CD4-positive, alpha-beta T cell treated with Interleukin-4 for 1 hour (primary cell): ENCODE measurements around the gene AKR7A2.

Experiments
- DNase-seq, 2 donors: peaks; one replicate each; pipeline ENCODE4 v3.0.0-alpha.2; 2020 to 2022

AKR7A2 gene

GRCh38 chr1:19311931-19312781 lies at the start of gene AKR7A2, which contains the start of gene SLC66A1:
TSS of gene AKR7A2 (minus strand) at chr1:19312144. CDS start at chr1:19312124, 20 bp downstream.
TSS of gene SLC66A1 (plus strand) at chr1:19312326. CDS start at chr1:19317678, 5,352 bp downstream.
- peak; percentile 87 to 92 for DNase-seq

- no peak for DNase-seq
Measured at GRCh38 chr1:19360843-19361610, 49.1 kb upstream of the AKR7A2 start.

- no peak for DNase-seq
Measured at GRCh38 chr1:19360432-19360831, 48.5 kb upstream of the AKR7A2 start.

- DNase-seq = no peak
Measured at GRCh38 chr1:19360016-19360415, 48.1 kb upstream of the AKR7A2 start.

- DNase-seq = no peak
Measured at GRCh38 chr1:19359357-19359756, 47.4 kb upstream of the AKR7A2 start.

GRCh38 chr1:19358710-19359109 lies 46.8 kb upstream of the AKR7A2 start:
- DNase-seq = no peak

- DNase-seq = no peak
Measured at GRCh38 chr1:19357299-19357986, 45.5 kb upstream of the AKR7A2 start.

GRCh38 chr1:19356266-19356665 lies 44.3 kb upstream of the AKR7A2 start:
- DNase-seq = no peak

- no peak for DNase-seq
Measured at GRCh38 chr1:19354531-19354981, 42.6 kb upstream of the AKR7A2 start.

- DNase-seq = no peak
Measured at GRCh38 chr1:19353596-19353995, 41.7 kb upstream of the AKR7A2 start.

GRCh38 chr1:19352839-19353238 lies 40.9 kb upstream of the AKR7A2 start:
- DNase-seq = no peak

GRCh38 chr1:19351873-19352272 lies 39.9 kb upstream of the AKR7A2 start:
- DNase-seq = no peak

GRCh38 chr1:19350566-19350965 lies 38.6 kb upstream of the AKR7A2 start:
- no peak for DNase-seq

GRCh38 chr1:19349999-19350398 lies 38.1 kb upstream of the AKR7A2 start:
- no peak for DNase-seq

GRCh38 chr1:19348441-19349198 lies 36.7 kb upstream of the AKR7A2 start:
- no peak for DNase-seq

GRCh38 chr1:19347533-19348172 lies 35.7 kb upstream of the AKR7A2 start:
- DNase-seq = no peak

- DNase-seq = no peak
Measured at GRCh38 chr1:19346026-19346425, 34.1 kb upstream of the AKR7A2 start.

GRCh38 chr1:19345391-19345790 lies 33.4 kb upstream of the AKR7A2 start:
- DNase-seq = no peak

GRCh38 chr1:19344831-19345230 lies 32.9 kb upstream of the AKR7A2 start:
- DNase-seq = no peak

GRCh38 chr1:19344372-19344810 lies 32.4 kb upstream of the AKR7A2 start:
- DNase-seq = peak; percentile 22 to 42

- DNase-seq = no peak
Measured at GRCh38 chr1:19343617-19344350, 31.8 kb upstream of the AKR7A2 start.
